NT2/D1 (cell line): ENCODE measurements around the gene HS2ST1.

Experiments
- SUZ12 ChIP-seq: IDR thresholded peaks from 2 replicates; pipeline ENCODE4 v1.6.1; 2011; ENCODE audit not compliant: insufficient read length, insufficient read depth; ENCODE audit errors: extremely low read depth
- ZNF274 ChIP-seq: IDR thresholded peaks from 2 replicates; pipeline ENCODE4 v1.6.1; 2011; ENCODE audit warnings: mild to moderate bottlenecking, low read depth, low read length

DNA sequence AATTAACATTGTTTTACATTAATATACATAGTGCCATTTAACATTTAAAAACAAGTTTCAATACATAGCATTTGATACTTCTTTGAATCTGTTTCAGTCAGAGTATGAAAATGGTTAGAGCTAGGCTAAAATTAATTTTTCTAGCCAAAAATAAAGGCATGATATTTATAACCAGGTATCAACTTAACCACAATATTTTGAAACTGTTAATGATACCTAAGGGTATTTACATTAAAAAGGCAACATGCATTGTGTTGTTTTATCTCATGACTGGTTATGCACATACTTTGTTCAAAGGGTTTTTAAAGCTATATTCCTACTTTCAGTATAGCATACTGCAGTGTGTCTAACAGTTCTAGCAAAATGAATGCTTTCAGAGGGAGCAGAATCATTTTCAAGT lies 130.0 kb downstream of the HS2ST1 start:
- no peak for TF ChIP-seq ZNF274
- no peak for TF ChIP-seq SUZ12
